ENCODE measurements around the gene PITX2. TPM values are rescaled to one million over a fixed set of nuclear protein-coding genes. Genes with fewer than 3 reads are reported as not detected.

The PITX2 gene
- total RNA-seq, 1 experiment from 2014 or later, result 8.5 TPM

GRCh38 chr4:110609044-110609750 lies 13.7 kb downstream of the PITX2 start:
- no peak overlapping the region for H3K4me3 Mint-ChIP-seq
- Histone ChIP-seq H4K8ac (replicated peaks; ENCODE audit: insufficient read length, low read depth, low read length) (no peak overlapping the region), H3K79me1 (ENCODE audit: insufficient read depth, low read depth, low read length, poor library complexity, severe bottlenecking) (no peaks in the 10 kb centered on the region), H3K56ac (ENCODE audit: insufficient read length, low read depth, low read length) (no peak overlapping the region), H3K9ac (ENCODE audit: extremely low read depth, insufficient read length, low read length) (no peak overlapping the region), H2BK20ac (ENCODE audit: low read depth, low read length, poor library complexity, severe bottlenecking) (no peak overlapping the region), H4K20me1 (ENCODE audit: control insufficient read depth, insufficient read depth, insufficient read length) (no peaks in the 10 kb centered on the region), H3T11ph (ENCODE audit: low read length) (no peak overlapping the region), H2BK12ac (ENCODE audit: insufficient read length, low read depth, low read length) (no peak overlapping the region), H3K27ac (ENCODE audit: insufficient read length, low read depth, low read length) (no peak overlapping the region), H2BK15ac (ENCODE audit: low read depth, low read length) (no peak overlapping the region), H3K23me2 (ENCODE audit: insufficient read length, low read depth, low read length, poor library complexity, severe bottlenecking) (peaks cover 3% of the 10 kb centered on the region), H3K23ac (ENCODE audit: insufficient read length, low read depth, low read length) (no peak overlapping the region), H2BK5ac (ENCODE audit: insufficient read length, low read length) (no peak overlapping the region), H3K9me3 (ENCODE audit: control insufficient read depth, low read depth, low read length) (no peaks in the 10 kb centered on the region), H3K14ac (ENCODE audit: insufficient read depth, low read length) (no peak overlapping the region), H2AK5ac (ENCODE audit: insufficient read length, low read length) (no peak overlapping the region), H3K4me1 (ENCODE audit: insufficient read depth, low read length) (0 out of 2 replicates have a peak, but pooled peaks cover 2% of the 10 kb centered on the region), H3K79me2 (ENCODE audit: insufficient read depth, low read length) (no peaks in the 10 kb centered on the region), H3K4me2 (ENCODE audit: insufficient read depth, insufficient read length, low read length) (no peak overlapping the region), H3K27me3 (ENCODE audit: insufficient read depth, low read length) (peaks cover 47% of the 10 kb centered on the region), H2BK120ac (ENCODE audit: low read depth, low read length, poor library complexity, severe bottlenecking) (no peak overlapping the region), H4K91ac (ENCODE audit: insufficient read length, low read depth, low read length) (no peak overlapping the region), H3K18ac (ENCODE audit: insufficient read length, low read depth, low read length) (no peak overlapping the region), H4K5ac (ENCODE audit: insufficient read length, low read depth, low read length) (no peak overlapping the region), H2AFZ (ENCODE audit: low read length) (no peak overlapping the region), H3K4ac (ENCODE audit: low read depth, low read length) (no peak overlapping the region)
- peaks cover 28% of the 10 kb centered on the region for H3K27me3 Mint-ChIP-seq (ENCODE audit: low read depth)
- no peak for DNase-seq
- TF ChIP-seq CTCF (conservative IDR thresholded peaks at IDR 0.05), result no peak
- peaks cover 31 to 33% of the 10 kb centered on the region in 2 experiments for H3K4me1 Mint-ChIP-seq
- no peaks in the 10 kb centered on the region; a peak in 1 of 5 replicates for H3K9me3 Mint-ChIP-seq
- no peaks in the 10 kb centered on the region; a peak in 1 of 7 replicates for H3K36me3 Mint-ChIP-seq (ENCODE audit: insufficient read depth in 1 of 3, low read depth in 3 of 3)
- H3K27ac Mint-ChIP-seq, result no peak overlapping the region
- WGBS (ENCODE audit: extremely low coverage, insufficient read length, low lambda C conversion rate), result no CpG with 5 or more reads among the region's 6 CpGs

Measured in H9 (cell line).